DND-41 (cell line): Measurements from ENCODE around the gene FAM163B.

ENCODE experiments used
- ATAC-seq: fragments of 200-7000 bp; cut with Tn5 transposase; 3 replicates; pipeline ENCODE4 v1.9.1; 2021; ENCODE audit warnings: low read depth; ENCODE audit not compliant: insufficient read depth
- DNase-seq: peaks from one replicate; pipeline ENCODE4 v3.0.0-alpha.2; 2020
- H2AFZ ChIP-seq: 2 replicates; pipeline ENCODE4 v1.6.0; 2012; ENCODE audit warnings: low read depth, low read length
- H3K27ac ChIP-seq: 2 replicates; pipeline ENCODE4 v1.5.1; 2012; ENCODE audit warnings: low read length, inconsistent platforms
- H3K27me3 ChIP-seq: fragments of 200-600 bp; sonication (generic); 2 replicates; pipeline ENCODE4 v1.6.0; 2012; ENCODE audit warnings: low read length, mild to moderate bottlenecking, inconsistent platforms; ENCODE audit not compliant: insufficient read depth, poor library complexity
- H3K36me3 ChIP-seq: 2 replicates; pipeline ENCODE4 v1.5.1; 2012; ENCODE audit warnings: low read length, inconsistent platforms; ENCODE audit not compliant: insufficient read depth
- H3K4me1 ChIP-seq: 2 replicates; pipeline ENCODE4 v1.5.1; 2012; ENCODE audit warnings: mild to moderate bottlenecking, low read length; ENCODE audit not compliant: insufficient read depth
- H3K4me2 ChIP-seq: 2 replicates; pipeline ENCODE4 v1.6.0; 2012; ENCODE audit warnings: mild to moderate bottlenecking, moderate library complexity, low read length, inconsistent platforms; ENCODE audit not compliant: insufficient read depth
- H3K4me3 ChIP-seq, 2 experiments: fragments of 200-600 bp in 1 of 2; shearing (Covaris generic) in 1 of 2; 2 replicates each; pipeline ENCODE4 v1.5.1; 2012 to 2016; ENCODE audit warnings: inconsistent platforms in 2 of 2, low read length in 2 of 2, mild to moderate bottlenecking in 2 of 2, low read depth in 1 of 2, moderate library complexity in 1 of 2
- H3K79me2 ChIP-seq: 2 replicates; pipeline ENCODE4 v1.6.0; 2012; ENCODE audit warnings: low read length, inconsistent platforms; ENCODE audit not compliant: insufficient read depth
- H3K9ac ChIP-seq: 2 replicates; pipeline ENCODE4 v1.6.0; 2012; ENCODE audit warnings: low read depth, mild to moderate bottlenecking, inconsistent platforms, low read length, moderate library complexity
- H3K9me3 ChIP-seq: 2 replicates; pipeline ENCODE4 v1.5.1; 2012; ENCODE audit warnings: low read length, moderate library complexity, mild to moderate bottlenecking, inconsistent platforms; ENCODE audit not compliant: insufficient read depth, severe bottlenecking
- H4K20me1 ChIP-seq: 2 replicates; pipeline ENCODE4 v1.6.0; 2012; ENCODE audit warnings: low read length; ENCODE audit not compliant: insufficient read depth
- CTCF ChIP-seq: IDR thresholded peaks from 2 replicates; pipeline ENCODE4 v1.5.1; 2012; ENCODE audit warnings: borderline replicate concordance, low read length, moderate library complexity, mild to moderate bottlenecking; ENCODE audit not compliant: poor library complexity, severe bottlenecking; ENCODE audit errors: extremely low read depth
- EZH2 ChIP-seq: IDR thresholded peaks from 3 replicates; pipeline ENCODE4 v1.6.1; 2012; ENCODE audit warnings: borderline replicate concordance, low read depth, mild to moderate bottlenecking, moderate library complexity, low read length, inconsistent platforms; ENCODE audit not compliant: severe bottlenecking

The FAM163B gene

DNA sequence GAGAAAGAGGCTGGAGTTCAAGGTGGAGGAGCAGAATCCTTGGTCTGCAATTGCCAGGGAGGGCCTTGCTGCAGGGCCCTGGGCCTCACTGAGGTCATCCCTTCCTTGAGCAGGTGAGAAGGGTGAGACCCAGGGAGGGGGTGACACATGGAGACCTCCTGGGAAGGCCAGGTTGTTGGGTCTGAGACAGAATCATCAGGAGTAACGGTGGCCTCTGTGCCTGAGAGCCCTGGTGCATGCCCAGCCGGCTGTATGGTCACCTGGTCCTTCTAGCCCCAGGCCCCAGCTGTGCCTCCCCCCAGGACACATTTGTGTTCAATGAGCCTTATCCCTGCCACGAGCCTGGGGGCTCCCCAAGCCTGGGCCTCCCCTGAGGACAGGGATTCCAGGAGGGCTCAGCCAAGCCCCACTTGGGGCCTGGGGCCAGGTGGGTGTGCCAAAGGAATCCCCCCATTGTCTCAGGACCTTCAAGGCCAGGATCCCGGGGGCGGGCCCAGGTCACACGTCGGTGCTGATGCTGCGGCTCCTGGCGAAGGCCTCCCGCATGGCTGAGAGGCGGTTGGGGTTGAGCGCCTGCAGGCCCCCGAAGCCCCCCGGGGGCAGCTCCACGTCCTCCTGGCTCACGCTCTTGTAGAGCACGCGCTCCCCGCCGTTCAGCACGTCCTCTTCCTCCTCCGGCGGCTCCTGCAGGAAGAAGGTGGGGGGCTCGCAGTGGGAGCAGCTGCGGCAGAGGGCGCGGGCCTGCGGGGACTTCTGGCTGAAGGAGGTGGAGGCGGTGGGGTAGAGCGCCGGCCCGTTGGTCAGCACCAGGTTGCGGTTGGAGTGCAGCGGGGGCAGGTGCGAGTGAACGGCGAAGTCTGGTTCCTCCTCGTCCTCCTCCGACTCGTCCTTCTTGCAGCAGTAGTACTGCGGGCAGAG, 30.4 kb downstream of the FAM163B start:
- H3K27me3 ChIP-seq, result no peaks in the 10 kb centered on the region
- ATAC-seq, result no peak
- no peak for DNase-seq

DNA sequence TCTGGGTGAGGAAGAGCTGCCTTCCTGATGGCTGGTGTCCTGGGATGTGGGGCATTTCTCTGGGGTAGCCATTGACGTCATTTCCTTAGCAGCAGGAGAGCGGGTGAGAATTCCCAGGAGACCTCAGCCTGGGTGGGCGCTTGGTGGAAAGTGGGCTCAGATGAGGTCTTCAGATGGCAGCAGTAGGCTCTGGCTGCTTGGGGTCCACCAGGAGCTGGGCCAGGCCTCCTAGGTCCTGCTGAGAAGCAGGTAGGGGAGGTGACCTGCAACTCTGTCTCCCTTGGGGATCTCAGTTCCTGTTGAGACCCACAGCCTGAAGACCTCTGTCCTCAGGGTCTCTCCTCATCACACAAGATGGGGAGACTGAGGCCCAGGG, 31.5 kb downstream of the FAM163B start:
- H3K9me3 ChIP-seq, result no peaks in the 10 kb centered on the region
- DNase-seq (no peak), ATAC-seq (no peak)
- TF ChIP-seq EZH2 (no peak), CTCF (no peak)
- H3K4me2 ChIP-seq, result no peak overlapping the region
- H3K36me3 ChIP-seq, result no peaks in the 10 kb centered on the region
- H3K27ac ChIP-seq, result no peak overlapping the region
- no peaks in the 10 kb centered on the region for H4K20me1 ChIP-seq
- no peak overlapping the region for H3K9ac ChIP-seq
- H3K4me1 ChIP-seq, result no peaks in the 10 kb centered on the region
- no peaks in the 10 kb centered on the region for H3K79me2 ChIP-seq
- no peaks in the 10 kb centered on the region for H3K27me3 ChIP-seq
- H3K4me3 ChIP-seq, result no peak overlapping the region
- no peak overlapping the region for H2AFZ ChIP-seq

More for the DNA sequence above, 30.4 kb downstream of the FAM163B start:
- no peaks in the 10 kb centered on the region for H3K79me2 ChIP-seq
- no peaks in the 10 kb centered on the region for H4K20me1 ChIP-seq
- H3K9ac ChIP-seq, result no peak overlapping the region
- H3K27ac ChIP-seq, result no peak overlapping the region
- no peaks in the 10 kb centered on the region for H3K36me3 ChIP-seq
- H3K4me3 ChIP-seq, result no peak overlapping the region
- TF ChIP-seq CTCF (no peak), EZH2 (no peak)
- no peak overlapping the region for H3K4me2 ChIP-seq
- no peaks in the 10 kb centered on the region for H3K9me3 ChIP-seq
- H2AFZ ChIP-seq, result no peak overlapping the region
- H3K4me1 ChIP-seq, result no peaks in the 10 kb centered on the region

DNA sequence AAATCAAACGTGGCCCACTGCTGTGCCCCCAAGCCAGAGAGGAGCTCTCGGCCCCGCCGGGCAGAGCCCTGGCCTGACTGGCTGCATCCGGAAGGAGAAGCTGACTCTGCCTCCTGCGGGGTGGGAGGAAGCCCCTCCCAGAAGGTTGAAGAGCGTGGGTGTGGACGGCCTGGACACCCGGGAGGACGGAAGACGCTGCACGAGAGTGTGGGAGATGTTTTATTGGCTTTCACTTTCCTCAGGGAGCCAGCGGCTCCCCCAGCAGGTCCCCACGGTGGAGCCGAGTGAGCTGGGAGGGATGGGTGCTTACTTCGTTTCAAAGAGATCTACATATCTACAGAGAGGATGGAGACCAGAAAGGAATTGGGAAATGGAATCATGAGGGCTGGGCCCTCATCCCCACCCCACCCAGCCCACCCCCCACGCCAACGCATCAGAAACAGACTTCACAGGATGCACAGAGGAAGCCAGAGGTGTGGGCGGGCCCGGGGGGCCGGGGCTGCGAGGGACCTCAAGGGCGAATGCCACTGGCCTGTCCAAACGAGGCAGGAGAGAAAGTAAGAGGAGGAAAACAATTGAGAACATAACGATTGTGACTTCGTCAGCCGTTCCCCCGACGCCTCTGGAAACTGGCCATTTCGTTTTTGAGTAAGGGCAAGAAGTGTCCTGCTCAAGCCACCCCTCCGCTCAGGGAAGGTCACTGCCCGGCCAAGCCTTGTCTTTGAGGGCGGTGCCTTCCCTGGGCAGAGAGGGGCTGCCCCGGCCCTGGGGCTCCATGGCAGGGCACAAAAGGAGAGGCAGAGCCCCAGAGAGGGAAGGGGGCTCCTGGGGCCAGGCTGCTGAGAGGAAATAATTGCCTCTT, 32.1 kb downstream of the FAM163B start:
- Histone ChIP-seq H3K79me2 (no peaks in the 10 kb centered on the region), H3K36me3 (no peaks in the 10 kb centered on the region), H3K9me3 (no peaks in the 10 kb centered on the region), H2AFZ (no peak overlapping the region), H3K27ac (no peak overlapping the region), H3K9ac (no peak overlapping the region), H3K4me1 (no peaks in the 10 kb centered on the region), H3K27me3 (no peaks in the 10 kb centered on the region), H3K4me3 (no peak overlapping the region), H4K20me1 (no peaks in the 10 kb centered on the region), H3K4me2 (no peak overlapping the region)
- ATAC-seq, result no peak
- no peak for DNase-seq
- TF ChIP-seq EZH2 (no peak), CTCF (no peak)
